ENCODE results near the gene PCDH9.
A peak's percentile ranks its signal among the peaks of the same experiment; 100 is the strongest.

PCDH9 gene

GRCh38 chr13:66354879-66355751 lies 875.0 kb downstream of the PCDH9 start:
- no peak for DNase-seq

- peak; percentile 40 for DNase-seq
Measured at GRCh38 chr13:66353664-66354063, 876.5 kb downstream of the PCDH9 start.

- DNase-seq, result no peak
Measured at GRCh38 chr13:66349966-66350365, 880.2 kb downstream of the PCDH9 start.

- peak; percentile 81 for DNase-seq
Measured at GRCh38 chr13:66348745-66349690, 881.1 kb downstream of the PCDH9 start.

- DNase-seq, result no peak
Measured at GRCh38 chr13:66347486-66348117, 882.5 kb downstream of the PCDH9 start.

GRCh38 chr13:66345971-66346370 lies 884.2 kb downstream of the PCDH9 start:
- DNase-seq, result no peak

GRCh38 chr13:66345518-66345810 lies 884.7 kb downstream of the PCDH9 start:
- DNase-seq, result no peak

- no peak for DNase-seq
Measured at GRCh38 chr13:66344805-66345517, 885.2 kb downstream of the PCDH9 start.

- DNase-seq, result no peak
Measured at GRCh38 chr13:66343224-66343828, 886.8 kb downstream of the PCDH9 start.

GRCh38 chr13:66341635-66342377 lies 888.3 kb downstream of the PCDH9 start:
- DNase-seq, result no peak

GRCh38 chr13:66339214-66339613 lies 890.9 kb downstream of the PCDH9 start:
- DNase-seq, result no peak

- DNase-seq, result no peak
Measured at GRCh38 chr13:66338542-66338941, 891.6 kb downstream of the PCDH9 start.

GRCh38 chr13:66335626-66336025 lies 894.5 kb downstream of the PCDH9 start:
- DNase-seq, result no peak

GRCh38 chr13:66329988-66330451 lies 900.1 kb downstream of the PCDH9 start:
- peak; percentile 82 for DNase-seq

- DNase-seq, result no peak
Measured at GRCh38 chr13:66328476-66328875, 901.7 kb downstream of the PCDH9 start.

- no peak for DNase-seq
Measured at GRCh38 chr13:66323745-66324347, 906.3 kb downstream of the PCDH9 start.

GRCh38 chr13:66322936-66323335 lies 907.2 kb downstream of the PCDH9 start:
- DNase-seq, result no peak

GRCh38 chr13:66322193-66322740 lies 907.9 kb downstream of the PCDH9 start:
- no peak for DNase-seq

- peak; percentile 78 for DNase-seq
Measured at GRCh38 chr13:66314911-66315310, 915.2 kb downstream of the PCDH9 start.

- DNase-seq, result no peak
Measured at GRCh38 chr13:66313413-66313812, 916.7 kb downstream of the PCDH9 start.
